CD4-positive, alpha-beta T cell (primary cell): Measurements from ENCODE around the gene CPNE2. TPM values are rescaled to one million over a fixed set of nuclear protein-coding genes. Genes with fewer than 3 reads are reported as not detected.

ENCODE experiments used
- ATAC-seq: fragments of 200-7000 bp; cut with Tn5 transposase; one replicate; pipeline ENCODE4 v1.10.0; 2022; ENCODE audit warnings: mild to moderate bottlenecking; ENCODE audit not compliant: poor library complexity
- CTCF ChIA-PET: fragments of 350-600 bp; sonication (Branson Sonifier 250); formaldehyde crosslinking; loops from one replicate; lab custom pipeline; 2021; ENCODE audit warnings: antibody characterized with exemption, inconsistent platforms; lab: Charles Lee
- POLR2A ChIA-PET: fragments of 350-600 bp; sonication (Branson Sonifier 250); formaldehyde crosslinking; loops from one replicate; lab custom pipeline; 2021; ENCODE audit warnings: antibody characterized with exemption, inconsistent platforms; lab: Charles Lee
- DNase-seq, 14 experiments: peaks; one replicate each; pipeline ENCODE4 v3.0.0-alpha.2; 2013 to 2020; ENCODE audit warnings: mixed read lengths in 2 of 14
- H3K27ac ChIP-seq, 2 donors: one replicate each; pipeline versions ENCODE4 v1.5.1 to v1.7.0; 2013; ENCODE audit warnings: low read length in 2 of 2, low read depth in 1 of 2, mild to moderate bottlenecking in 1 of 2
- H3K27me3 ChIP-seq, 2 experiments: 1 replicate in 1 of 2; 2 replicates in 1 of 2; pipeline versions ENCODE4 v1.6.1 to v1.7.0; 2013; ENCODE audit warnings: low read length in 2 of 2, control low read depth in 1 of 2, mild to moderate bottlenecking in 1 of 2, moderate library complexity in 1 of 2; ENCODE audit not compliant: insufficient read depth in 2 of 2, control insufficient read depth in 1 of 2
- H3K36me3 ChIP-seq: one replicate; pipeline ENCODE4 v1.6.1; 2013; ENCODE audit warnings: low read length, control low read depth; ENCODE audit not compliant: insufficient read depth
- H3K4me1 ChIP-seq: one replicate; pipeline ENCODE4 v1.6.1; 2013; ENCODE audit warnings: low read length, control low read depth; ENCODE audit not compliant: insufficient read depth
- H3K4me3 ChIP-seq: one replicate; pipeline ENCODE4 v1.5.1; 2013; ENCODE audit warnings: mild to moderate bottlenecking, low read length, moderate library complexity
- H3K9me3 ChIP-seq, 2 experiments: 1 replicate in 1 of 2; 2 replicates in 1 of 2; pipeline versions ENCODE4 v1.6.1 to v1.7.0; 2013; ENCODE audit warnings: low read length in 2 of 2, mild to moderate bottlenecking in 2 of 2, control low read depth in 1 of 2, moderate library complexity in 1 of 2; ENCODE audit not compliant: control insufficient read depth in 1 of 2, insufficient read depth in 1 of 2
- H3K27ac Mint-ChIP-seq: one replicate; pipeline ENCODE4 v1.8.0; 2020; ENCODE audit warnings: mixed read lengths
- H3K27me3 Mint-ChIP-seq: one replicate; pipeline ENCODE4 v1.8.0; 2021; ENCODE audit warnings: mixed read lengths
- H3K36me3 Mint-ChIP-seq: one replicate; pipeline ENCODE4 v1.8.0; 2021; ENCODE audit warnings: low read depth, mixed read lengths
- H3K4me1 Mint-ChIP-seq: one replicate; pipeline ENCODE4 v1.8.0; 2021; ENCODE audit warnings: low read depth, mixed read lengths
- H3K4me3 Mint-ChIP-seq: one replicate; pipeline ENCODE4 v1.8.0; 2020; ENCODE audit warnings: mild to moderate bottlenecking, mixed read lengths
- H3K9me3 Mint-ChIP-seq: one replicate; pipeline ENCODE4 v1.8.0; 2020; ENCODE audit warnings: mixed read lengths
- CTCF ChIP-seq: fragments of 200-600 bp; IDR thresholded peaks from one replicate; pipeline ENCODE4 v1.8.0; 2022; ENCODE audit warnings: antibody characterized with exemption, mild to moderate bottlenecking
- intact Hi-C, 2 experiments: fragments of 100-400 bp; cut with DNase I in 1 of 2; cut with micrococcal nuclease in 1 of 2; formaldehyde crosslinking; loops; one replicate each; pipeline versions ENCODE4 v1.15.1 to v1.9.0; 2023 to 2025; cut with DNase I, micrococcal nuclease
- total RNA-seq, 174 experiments: library from RNA in 2 of 174; stranded (reverse) in 2 of 174; gene quantifications; one replicate each; pipeline ENCODE4 v1.2.3 and lab custom pipeline; 2021 to 2026

CPNE2 gene
- total RNA-seq, 2 experiments from 2014 or later = 2.2 to 3.5 TPM

GRCh38 chr16:57111420-57111819 is 19.0 kb downstream of the CPNE2 start:
- Mint-ChIP-seq H3K27me3 (no peaks in the 10 kb centered on the region), H3K36me3 (no peaks in the 10 kb centered on the region), H3K27ac (no peak overlapping the region), H3K9me3 (no peaks in the 10 kb centered on the region), H3K4me1 (peaks cover 2% of the 10 kb centered on the region), H3K4me3 (no peak overlapping the region)
- DNase-seq (no peak), ATAC-seq (no peak)
- Histone ChIP-seq H3K27me3 (no peaks in the 10 kb centered on the region), H3K27ac (no peak overlapping the region), H3K36me3 (no peaks in the 10 kb centered on the region), H3K9me3 (no peaks in the 10 kb centered on the region), H3K4me3 (no peak overlapping the region), H3K4me1 (peaks cover 11% of the 10 kb centered on the region)
- POLR2A ChIA-PET = no interaction called here
- intact Hi-C loops = no loop called here
- TF ChIP-seq CTCF = no peak
- CTCF ChIA-PET = interaction anchor here (0.6 kb wide), 1 partner anchor 164 kb away, joined by 4 read pairs; no protein-coding TSS in a partner anchor

- POLR2A ChIA-PET = no interaction called here
Observed at GRCh38 chr16:57112403-57113041, 20.1 kb downstream of the CPNE2 start.

GRCh38 chr16:57113042-57113453 is 20.7 kb downstream of the CPNE2 start:
- DNase-seq = no peak
- H3K4me1 Mint-ChIP-seq = no peaks in the 10 kb centered on the region
- H3K27ac Mint-ChIP-seq = no peak overlapping the region
- intact Hi-C loops = no loop called here
- Histone ChIP-seq H3K4me3 (no peak overlapping the region), H3K36me3 (no peaks in the 10 kb centered on the region), H3K4me1 (no peaks in the 10 kb centered on the region), H3K27me3 (no peaks in the 10 kb centered on the region), H3K9me3 (no peaks in the 10 kb centered on the region), H3K27ac (no peak overlapping the region)
- POLR2A ChIA-PET = no interaction called here
- H3K9me3 Mint-ChIP-seq = no peaks in the 10 kb centered on the region
- TF ChIP-seq CTCF = no peak
- H3K27me3 Mint-ChIP-seq = no peaks in the 10 kb centered on the region
- CTCF ChIA-PET = no interaction called here
- ATAC-seq = no peak
- no peak overlapping the region for H3K4me3 Mint-ChIP-seq
- no peaks in the 10 kb centered on the region for H3K36me3 Mint-ChIP-seq

More at GRCh38 chr16:57112403-57113041, 20.1 kb downstream of the CPNE2 start:
- Histone ChIP-seq H3K27ac (no peak overlapping the region), H3K9me3 (no peaks in the 10 kb centered on the region), H3K36me3 (no peaks in the 10 kb centered on the region), H3K4me1 (peaks cover under 1% of the 10 kb centered on the region), H3K4me3 (no peak overlapping the region), H3K27me3 (no peaks in the 10 kb centered on the region)
- no peaks in the 10 kb centered on the region for H3K4me1 Mint-ChIP-seq
- H3K27ac Mint-ChIP-seq = no peak overlapping the region
- CTCF ChIA-PET = no interaction called here
- intact Hi-C loops = no loop called here
- no peak for TF ChIP-seq CTCF
- ATAC-seq (no peak), DNase-seq (no peak)
- H3K27me3 Mint-ChIP-seq = no peaks in the 10 kb centered on the region
- H3K36me3 Mint-ChIP-seq = no peaks in the 10 kb centered on the region
- no peaks in the 10 kb centered on the region for H3K9me3 Mint-ChIP-seq
- H3K4me3 Mint-ChIP-seq = no peak overlapping the region
